ENCODE data around the gene OLFM2.
"Not testable (repeated sequence)": the region's sequence is repeated elsewhere in the genome, so short reads cannot be mapped to it uniquely, and the experiment has no call there.

OLFM2 gene

GRCh38 chr19:9860407-9860806 lies 75.9 kb downstream of the OLFM2 start:
- no peak for DNase-seq

DNA sequence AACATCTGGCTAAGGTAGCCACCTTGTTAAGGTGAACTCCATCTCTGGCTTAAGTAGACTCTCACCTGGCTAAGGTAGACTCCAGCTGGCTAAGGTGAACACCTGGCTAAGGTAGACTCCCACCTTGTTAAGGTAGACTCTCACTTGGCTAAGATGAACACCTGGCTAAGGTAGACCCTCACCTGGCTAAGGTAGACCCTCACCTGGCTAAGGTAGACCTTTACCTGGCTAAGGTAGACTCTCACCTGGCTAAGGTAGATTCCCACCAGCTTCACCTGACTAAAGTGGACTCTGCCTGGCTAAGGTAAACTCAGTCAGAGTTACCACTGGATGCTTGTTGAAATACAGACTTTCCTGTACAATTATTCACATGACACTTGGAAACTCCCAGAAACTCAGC lies 77.5 kb downstream of the OLFM2 start:
- DNase-seq = no peak

GRCh38 chr19:9857920-9858746 lies 78.2 kb downstream of the OLFM2 start:
- no peak for DNase-seq

GRCh38 chr19:9857076-9857721 lies 79.1 kb downstream of the OLFM2 start:
- no peak for DNase-seq

DNA sequence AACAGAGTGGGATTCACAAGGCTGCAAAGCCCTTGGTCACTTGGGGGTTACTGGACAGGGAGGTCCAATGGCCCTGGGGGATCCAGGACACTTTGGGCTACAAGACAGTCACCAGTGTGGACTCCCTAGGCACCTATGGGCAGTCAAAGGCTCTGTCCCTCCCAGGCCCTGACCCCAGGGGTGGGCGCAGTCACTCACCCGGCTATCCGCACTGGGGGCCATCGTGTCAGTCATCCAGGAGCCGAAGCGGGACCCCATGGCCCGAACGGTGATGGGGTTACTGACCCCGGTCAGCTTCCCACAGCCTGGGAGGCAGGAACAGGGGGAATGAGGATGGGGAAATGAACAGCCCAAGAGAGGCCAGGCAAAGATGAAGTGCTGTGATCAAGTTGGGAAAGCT lies 79.7 kb downstream of the OLFM2 start:
- DNase-seq = no peak

DNA sequence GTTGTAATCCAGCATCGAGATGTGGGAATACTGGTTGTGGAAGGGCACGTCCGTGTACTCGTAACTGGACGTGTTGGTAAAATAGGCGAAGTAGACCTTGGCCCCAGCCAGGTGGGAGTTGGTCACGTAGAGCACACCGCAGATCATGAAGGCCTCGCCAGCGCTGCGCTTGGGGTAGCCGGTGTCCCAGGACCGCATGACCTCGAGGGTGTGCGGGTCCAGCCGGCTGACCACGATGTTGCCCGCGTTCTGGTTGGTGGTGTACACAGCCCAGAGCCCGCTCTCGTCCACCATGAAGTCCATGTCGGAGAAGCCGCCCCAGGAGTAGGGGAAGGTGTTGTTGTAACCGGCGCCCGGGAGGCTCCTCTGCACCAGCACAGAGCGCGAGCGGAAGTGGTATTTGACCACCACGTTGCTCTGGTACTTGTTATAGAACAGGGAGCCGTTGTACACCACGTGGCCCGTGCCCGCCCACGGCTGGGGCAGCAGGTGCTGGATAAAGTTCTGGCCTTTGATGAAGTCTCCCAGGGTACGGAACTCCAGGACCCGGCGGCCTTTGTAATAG lies 82.0 kb downstream of the OLFM2 start:
- no peak for DNase-seq

DNA sequence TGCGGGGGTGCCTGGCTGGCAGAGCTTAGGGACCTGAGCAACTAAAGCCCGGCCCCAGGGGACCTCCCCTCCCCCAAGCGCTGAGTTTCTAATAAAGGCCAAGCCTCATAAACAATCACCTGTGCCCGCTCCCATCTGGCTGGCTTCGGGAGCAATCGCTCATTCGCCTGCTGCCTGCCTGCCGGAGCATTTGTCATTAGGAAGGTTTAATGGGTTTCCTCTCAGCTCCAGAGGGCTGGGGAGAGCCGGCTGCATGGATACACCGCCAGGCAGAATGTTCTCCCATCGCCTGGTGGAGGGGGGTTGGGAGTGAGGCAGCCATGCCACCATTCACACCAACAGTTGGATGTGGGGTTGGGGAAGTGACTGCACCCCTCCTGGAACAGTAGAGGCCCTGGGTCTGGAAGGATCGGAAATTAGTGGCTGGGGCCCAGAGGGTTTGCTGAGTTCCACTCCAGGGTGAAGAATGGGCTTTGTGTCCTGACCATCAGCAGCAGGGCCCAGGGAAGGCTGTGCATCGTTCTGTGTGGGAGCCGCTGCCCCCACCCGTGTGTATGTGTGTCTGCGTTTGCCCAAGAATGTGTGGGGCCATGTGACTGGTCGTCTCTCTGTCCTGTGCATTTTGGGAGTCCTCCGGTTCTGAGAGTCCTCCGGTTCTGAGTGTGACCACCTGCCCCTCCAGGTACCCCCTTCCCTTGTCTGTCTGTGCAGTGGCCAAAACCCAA lies 85.9 kb downstream of the OLFM2 start:
- DNase-seq = no peak

DNA sequence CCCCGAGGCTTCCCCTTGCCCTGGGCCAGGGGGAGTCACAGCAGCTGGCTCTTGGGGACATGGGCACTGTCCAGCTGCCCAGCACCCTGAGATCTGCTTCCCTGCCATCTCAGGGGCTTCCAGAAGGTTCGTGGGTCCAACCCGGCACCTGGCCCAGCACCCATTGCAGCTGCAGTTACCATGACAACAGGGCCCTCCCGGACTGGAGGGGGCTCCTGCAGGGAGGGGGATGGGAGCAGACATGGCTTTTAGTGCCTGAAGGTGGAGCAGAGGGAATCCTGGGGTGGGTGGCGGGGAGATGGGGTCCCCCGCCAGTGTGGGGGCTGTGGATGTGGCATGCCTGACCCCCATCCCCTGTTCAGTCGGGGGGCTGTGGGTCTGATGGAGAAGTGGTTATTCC lies 86.5 kb downstream of the OLFM2 start:
- no peak for DNase-seq

- no peak for DNase-seq
These were observed 87.6 kb downstream of the OLFM2 start for GRCh38 chr19:9848762-9849161.

DNA sequence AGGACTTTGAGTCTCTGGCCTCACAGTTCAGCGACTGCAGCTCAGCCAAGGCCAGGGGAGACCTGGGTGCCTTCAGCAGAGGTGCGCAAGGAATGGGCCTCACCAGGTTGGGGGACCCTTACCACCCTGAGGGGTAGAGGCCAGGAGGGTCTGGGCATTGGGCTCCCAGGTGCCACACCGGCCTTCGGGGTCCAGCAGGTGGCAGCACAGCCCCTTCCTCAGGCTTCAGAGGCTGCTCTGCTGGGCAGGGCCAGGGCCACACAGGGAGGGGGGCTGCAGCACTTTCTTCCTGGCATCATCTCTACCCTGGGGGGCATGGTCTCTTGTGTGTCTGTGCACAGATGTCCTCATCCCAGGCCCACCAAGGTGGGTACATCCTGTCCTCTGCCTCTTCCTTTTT lies 88.3 kb downstream of the OLFM2 start:
- DNase-seq = no peak

DNA sequence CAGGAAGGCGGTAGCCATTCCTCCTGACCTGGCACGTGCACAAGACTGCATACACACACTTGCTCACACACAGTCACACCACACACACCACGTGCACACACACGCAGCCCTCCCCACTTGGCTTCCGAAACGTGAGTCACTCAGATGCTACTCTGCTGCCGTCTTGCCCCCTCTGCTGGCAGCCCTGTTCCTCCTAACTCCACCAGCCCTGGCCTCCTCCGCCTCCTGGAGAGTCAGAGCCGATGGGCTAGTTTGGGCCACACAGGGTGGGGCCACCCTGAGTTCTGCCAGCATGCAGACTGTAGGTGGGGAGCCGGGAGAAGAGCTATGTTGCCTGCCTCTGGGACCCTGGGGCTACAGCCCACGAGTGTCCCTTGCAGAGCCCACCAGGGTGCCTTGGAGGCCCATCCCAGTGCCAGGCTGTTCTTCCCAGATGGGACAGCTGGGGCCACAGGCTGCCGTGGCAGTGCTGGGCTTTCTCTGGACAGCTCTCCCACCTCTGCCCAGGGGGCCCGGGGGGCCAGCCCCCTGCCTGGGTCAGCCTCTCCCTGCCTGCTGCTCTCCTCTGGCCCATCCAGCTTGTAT lies 89.1 kb downstream of the OLFM2 start:
- peak; percentile 94 for DNase-seq

GRCh38 chr19:9843626-9844273 lies 92.6 kb downstream of the OLFM2 start:
- DNase-seq = not testable (repeated sequence)

- no peak for DNase-seq
These were observed 93.3 kb downstream of the OLFM2 start for GRCh38 chr19:9842834-9843625.

GRCh38 chr19:9839415-9839814 lies 96.9 kb downstream of the OLFM2 start:
- no peak for DNase-seq

DNA sequence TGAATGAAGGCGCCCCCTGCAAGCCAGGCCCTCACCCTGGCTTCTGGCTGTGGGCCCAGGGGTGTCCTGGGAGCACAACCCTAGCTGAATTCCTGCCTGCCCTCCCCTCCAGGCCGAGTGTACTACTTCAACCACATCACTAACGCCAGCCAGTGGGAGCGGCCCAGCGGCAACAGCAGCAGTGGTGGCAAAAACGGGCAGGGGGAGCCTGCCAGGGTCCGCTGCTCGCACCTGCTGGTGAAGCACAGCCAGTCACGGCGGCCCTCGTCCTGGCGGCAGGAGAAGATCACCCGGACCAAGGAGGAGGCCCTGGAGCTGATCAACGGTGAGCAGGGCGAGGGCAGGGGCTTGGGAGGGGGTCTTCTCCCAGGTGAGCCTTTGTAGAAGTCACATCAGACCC lies 98.0 kb downstream of the OLFM2 start:
- DNase-seq = no peak

DNA sequence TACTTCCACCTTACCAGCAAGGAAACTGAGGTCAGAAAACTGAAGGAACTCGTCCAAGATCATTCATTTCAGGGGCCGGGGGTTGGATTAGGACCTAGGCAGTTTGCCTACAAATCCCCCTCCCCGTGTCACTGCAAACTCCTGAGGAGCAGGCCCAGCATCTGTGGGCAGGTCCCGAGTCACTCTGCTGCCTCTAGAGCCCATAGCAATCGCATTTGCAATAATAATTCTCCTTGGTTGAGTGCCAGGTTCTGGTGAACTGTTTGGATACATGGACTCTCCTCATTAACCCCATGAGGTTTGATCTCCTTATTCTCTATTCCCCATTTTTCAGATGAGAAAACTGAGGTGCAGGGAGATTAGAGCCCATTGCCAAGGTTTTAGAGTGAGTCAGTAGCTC lies 100.3 kb downstream of the OLFM2 start:
- DNase-seq = peak; percentile 58

DNA sequence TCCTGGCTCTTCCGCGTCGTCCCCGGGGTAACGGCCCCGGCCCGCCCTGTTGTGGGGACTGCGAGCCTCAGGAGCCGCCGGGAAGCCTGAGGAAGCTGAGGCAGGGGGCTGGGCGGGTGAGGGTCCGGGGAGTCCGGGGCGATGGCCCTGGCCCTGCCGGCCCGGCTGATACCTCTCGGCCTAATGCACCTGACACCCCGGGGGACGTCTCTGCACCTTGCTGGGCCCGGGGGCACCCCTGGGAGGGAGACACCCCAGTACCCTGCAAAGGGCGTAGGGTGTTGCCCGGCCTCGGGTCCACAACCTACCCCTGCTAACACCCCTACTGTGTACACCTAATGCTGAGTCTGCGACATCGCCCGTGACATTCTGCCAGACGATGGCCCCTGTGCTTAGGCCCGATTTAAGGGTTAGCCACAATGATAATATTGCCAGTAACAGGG lies 100.8 kb downstream of the OLFM2 start:
- DNase-seq = no peak

- DNase-seq = peak; percentile 99
These were observed 101.4 kb downstream of the OLFM2 start, which contains the start of gene PIN1 for GRCh38 chr19:9834726-9835506. PIN1 (plus strand) TSS chr19:9835318; CDS start chr19:9835345, 27 bp downstream.

GRCh38 chr19:9834307-9834725 lies 102.0 kb downstream of the OLFM2 start:
- DNase-seq = no peak

DNA sequence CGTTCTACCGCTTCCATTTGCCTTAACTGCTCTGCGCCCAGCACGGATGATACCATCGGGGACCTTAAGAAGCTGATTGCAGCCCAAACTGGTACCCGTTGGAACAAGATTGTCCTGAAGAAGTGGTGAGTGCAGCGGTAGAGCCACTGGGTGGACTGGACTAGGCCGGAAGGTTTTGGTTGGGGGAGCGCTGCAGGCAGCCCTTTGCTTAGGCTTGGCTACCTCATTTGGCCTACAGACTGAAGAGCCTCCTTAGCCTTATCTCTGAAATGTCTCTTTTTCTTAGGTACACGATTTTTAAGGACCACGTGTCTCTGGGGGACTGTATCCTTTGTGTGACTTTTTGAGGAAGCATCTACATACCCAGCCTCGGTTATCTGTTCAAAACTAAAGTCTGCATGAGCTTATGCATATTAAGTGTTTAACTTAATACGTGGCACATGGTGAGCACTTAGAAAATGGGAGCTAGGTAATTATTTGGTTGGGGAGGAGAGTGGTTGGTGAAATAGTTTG lies 107.7 kb downstream of the OLFM2 start:
- DNase-seq = no peak
